ENCODE results near the gene GALK2. TPM values are rescaled to one million over a fixed set of nuclear protein-coding genes. Genes with fewer than 3 reads are reported as not detected.

GALK2 gene
- total and polyA plus RNA-seq, 2 of the 8 experiments (the other 6 are each of a cell fraction or from before 2014, with no cell fraction given): 8.7 to 16.1 TPM

- Histone ChIP-seq H2AK5ac (ENCODE audit: low read depth, low read length) (no peak overlapping the region), H3K23ac (ENCODE audit: insufficient read length) (no peak overlapping the region), H3K4ac (replicated peaks; ENCODE audit: insufficient read length, low read depth, low read length) (no peak overlapping the region), H2BK12ac (ENCODE audit: low read depth, low read length) (no peak overlapping the region), H4K20me1 (replicated peaks in 1 of 2; ENCODE audit: control insufficient read depth in 1 of 2, insufficient read depth in 2 of 2, low read length in 2 of 2) (peaks cover 0 to 4% of the 10 kb centered on the region in 2 experiments), H2BK15ac (ENCODE audit: low read length) (no peak overlapping the region), H3K4me2 (ENCODE audit: insufficient read depth in 1 of 2, low read depth in 2 of 2, low read length in 2 of 2) (peak overlapping the region; percentile 65 to 86), H3K4me3 (ENCODE audit: extremely low read depth in 1 of 4, insufficient read depth in 2 of 4, low read depth in 3 of 4, low read length in 4 of 4) (peak overlapping the region; percentile 90 to 99 (median 94)), H3K36me3 (ENCODE audit: control insufficient read depth in 2 of 4, insufficient read depth in 4 of 4, low read length in 3 of 4) (no peaks in the 10 kb centered on the region), H3K4me1 (replicated peaks in 1 of 4; ENCODE audit: control insufficient read depth in 3 of 4, insufficient read depth in 4 of 4, low read length in 3 of 4) (no peaks in the 10 kb centered on the region), H2BK5ac (ENCODE audit: low read depth, low read length) (no peak overlapping the region), H3K27me3 (replicated peaks in 1 of 4; ENCODE audit: control insufficient read depth in 3 of 4, extremely low read depth in 1 of 4, insufficient read depth in 3 of 4, low read length in 3 of 4) (no peaks in the 10 kb centered on the region), H3K18ac (ENCODE audit: extremely low read depth, low read length) (no peak overlapping the region), H3K79me1 (ENCODE audit: low read depth, low read length) (no peaks in the 10 kb centered on the region; the same call in none of the 2 replicates), H3K14ac (ENCODE audit: insufficient read length) (no peak overlapping the region), H4K91ac (replicated peaks; ENCODE audit: insufficient read length, low read length) (no peak overlapping the region), H3K23me2 (ENCODE audit: low read depth, low read length) (peaks cover 1% of the 10 kb centered on the region; the same call in 1 of the 2 replicates), H2BK120ac (replicated peaks; ENCODE audit: low read depth, low read length) (no peak overlapping the region), H3K9me3 (ENCODE audit: insufficient read depth in 2 of 2, low read depth in 1 of 2, low read length in 1 of 2) (no peaks in the 10 kb centered on the region), H3K56ac (replicated peaks; ENCODE audit: insufficient read length, low read depth, low read length) (no peak overlapping the region), H2AFZ (ENCODE audit: low read length) (no peak overlapping the region), H3K27ac (ENCODE audit: low read depth, low read length) (no peak overlapping the region), H4K5ac (ENCODE audit: insufficient read length, low read depth, low read length) (no peak overlapping the region), H4K8ac (ENCODE audit: extremely low read depth, insufficient read depth, low read length) (no peak overlapping the region), H3K79me2 (ENCODE audit: control insufficient read depth in 1 of 2, insufficient read depth in 2 of 2, low read length in 2 of 2) (peaks cover 11 to 62% of the 10 kb centered on the region in 2 experiments), H3K9ac (replicated peaks in 1 of 4; ENCODE audit: extremely low read depth in 1 of 4, low read depth in 3 of 4, low read length in 3 of 4) (peak overlapping the region in 3 of 4 experiments; percentile 85 to 95 (median 90); a peak in 4 of 7 replicates), H2BK20ac (ENCODE audit: low read length) (no peak overlapping the region)
- 40% methylated on average over 8 of the region's 8 CpGs; no CpG with 5 or more reads in 1 of the 2 experiments for WGBS, 2 experiments (ENCODE audit: extremely low coverage in 1 of 2, insufficient coverage in 1 of 2, insufficient read length in 1 of 2, insufficient replicate concordance in 2 of 2, low coverage in 1 of 2, low lambda C conversion rate in 2 of 2, missing lambda C conversion rate in 1 of 2)
- CTCF ChIA-PET (ENCODE audit: partially characterized antibody): interaction anchor here (1.0 to 3.1 kb wide), 2 partner anchors 8 to 293 kb away, joined by 3 to 15 read pairs; no protein-coding TSS in a partner anchor
- POLR2A ChIA-PET (ENCODE audit: partially characterized antibody): interaction anchor here (0.6 to 1.8 kb wide), 2 partner anchors 15 to 25 kb away, joined by 3 to 17 read pairs; partner anchors contain the start of gene GALK2
- TF ChIP-seq SRF (IDR thresholded peaks at IDR 0.05; ENCODE audit: low read depth, low read length) (no peak), CTBP2 (IDR thresholded peaks at IDR 0.05; ENCODE audit: borderline replicate concordance, insufficient read depth, insufficient read length, low read length) (no peak), PHF8 (conservative IDR thresholded peaks at IDR 0.05; ENCODE audit: low read depth, low read length) (no peak), CBX8 (IDR thresholded peaks at IDR 0.05; ENCODE audit: borderline replicate concordance, low read depth, low read length) (no peak), RFX5 (IDR thresholded peaks at IDR 0.05; ENCODE audit: borderline replicate concordance, low read depth, low read length) (no peak), GTF2F1 (IDR thresholded peaks at IDR 0.05; ENCODE audit: borderline replicate concordance, low read depth, low read length) (no peak), POLR2AphosphoS5 (IDR thresholded peaks at IDR 0.05; ENCODE audit: low read depth, low read length) (no peak), CHD2 (IDR thresholded peaks at IDR 0.05; ENCODE audit: low read length) (no peak), HDAC2 (IDR thresholded peaks at IDR 0.05; ENCODE audit: borderline replicate concordance in 1 of 2, low read depth in 2 of 2, low read length in 2 of 2) (no peak), BACH1 (IDR thresholded peaks at IDR 0.05; ENCODE audit: low read length) (no peak), BCL11A (IDR thresholded peaks at IDR 0.05; ENCODE audit: low read depth in 2 of 2, low read length in 2 of 2) (no peak), SAP30 (IDR thresholded peaks at IDR 0.05; ENCODE audit: insufficient read depth, insufficient replicate concordance, low read length) (no peak)
- FAIRE-seq (no peak), DNase-seq (ENCODE audit: low read depth in 1 of 2, low spot score in 2 of 2) (no peak)
Observed at GRCh38 chr15:49154359-49154758, 15.7 kb upstream of the GALK2 start.

Data from H1 (cell line).